SK-N-MC (cell line): ENCODE results near the gene GSTA5.
"Not testable (repeated sequence)": the region's sequence is repeated elsewhere in the genome, so short reads cannot be mapped to it uniquely, and the experiment has no call there.

ENCODE experiments used
- EZH2 ChIP-seq: fragments of 200-600 bp; sonication (generic); IDR thresholded peaks from one replicate; pipeline ENCODE4 v1.6.1; 2017; ENCODE audit warnings: antibody characterized with exemption
- FOXP2 ChIP-seq: optimal IDR thresholded peaks from 2 replicates; pipeline ENCODE3; 2011; ENCODE audit warnings: mild to moderate bottlenecking, moderate library complexity; ENCODE audit not compliant: insufficient read depth; ENCODE audit errors: extremely low read length, control extremely low read depth

GRCh38 chr6:52809777-52810176 is 30.8 kb downstream of the GSTA5 start:
- not testable (repeated sequence) for TF ChIP-seq FOXP2, EZH2
